Cardiac septum (tissue), 1 donor: ENCODE results near the gene PHLDA1. TPM values are rescaled to one million over a fixed set of nuclear protein-coding genes. Genes with fewer than 3 reads are reported as not detected.
"Not testable (repeated sequence)": the region's sequence is repeated elsewhere in the genome, so short reads cannot be mapped to it uniquely, and the experiment has no call there.

Source experiments
- DNase-seq: peaks from one replicate; pipeline ENCODE4 v3.0.0-alpha.2; 2020; ENCODE audit warnings: low spot score
- intact Hi-C: fragments of 100-400 bp; cut with DNase I; formaldehyde crosslinking; loops from one replicate; pipeline ENCODE4 v1.14.0; 2022
- total RNA-seq: library from RNA; stranded (reverse); fragmentation: NEBNext Ultra II Directional; extraction: Animal tissue kit (Norgen Biotek cat#: 25700); gene quantifications from one replicate; pipeline ENCODE4 v1.2.1, GENCODE V29; 2021
- donor health status: DM: no; HTN: no; CAD: no.

The PHLDA1 gene
- total RNA-seq, 1 donor from 2014 or later: 99.4 TPM

DNA sequence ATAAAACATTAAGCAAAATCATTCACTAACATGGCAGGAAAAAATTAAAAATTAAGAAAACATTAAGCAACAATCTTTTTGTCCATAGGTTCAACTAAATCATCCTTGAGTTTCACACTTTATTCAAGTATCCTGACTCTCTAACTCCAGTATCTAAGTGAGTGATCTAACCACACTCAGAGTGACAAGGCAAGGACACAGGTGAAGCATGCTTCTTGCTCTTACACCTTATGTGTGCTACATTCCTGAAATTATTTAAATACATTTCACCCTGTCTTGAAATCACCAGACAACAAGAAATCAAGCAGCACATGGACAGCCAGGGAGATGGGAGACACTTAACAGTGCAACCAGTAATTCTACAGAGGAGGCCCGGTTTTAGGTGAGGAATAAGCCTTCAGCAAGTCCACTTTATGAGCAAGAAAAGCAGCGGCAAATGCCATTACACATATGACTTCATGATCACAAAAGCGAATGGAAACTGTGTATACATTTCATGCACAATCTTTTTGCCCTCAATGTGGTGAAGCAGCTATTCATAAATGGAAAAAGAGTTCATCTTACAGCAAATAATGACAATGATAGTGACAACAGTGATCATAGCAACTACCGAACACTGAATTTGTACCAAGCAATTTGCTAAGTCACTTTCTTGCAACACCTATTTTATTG, 37.4 kb downstream of the PHLDA1 start:
- intact Hi-C loops: no loop called here
- no peak for DNase-seq

DNA sequence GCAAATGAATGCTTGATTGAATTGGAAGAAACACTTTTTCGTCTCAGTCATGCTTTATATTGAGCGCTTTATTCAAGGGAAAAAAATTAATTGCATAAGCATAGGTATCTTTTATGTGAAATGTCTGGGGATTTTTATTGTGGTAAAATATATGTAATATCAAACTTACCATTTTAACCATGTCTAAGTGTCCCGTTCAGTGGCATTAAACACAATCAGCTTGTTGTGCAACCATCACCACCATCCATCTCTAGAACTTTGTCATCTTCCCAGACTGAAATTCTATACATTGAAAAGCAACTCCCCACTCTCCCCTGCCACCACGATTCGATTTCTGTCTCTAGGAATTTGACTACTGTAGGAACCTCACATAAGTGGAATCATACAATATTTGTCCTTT, 39.8 kb downstream of the PHLDA1 start:
- intact Hi-C loops: no loop called here

DNA sequence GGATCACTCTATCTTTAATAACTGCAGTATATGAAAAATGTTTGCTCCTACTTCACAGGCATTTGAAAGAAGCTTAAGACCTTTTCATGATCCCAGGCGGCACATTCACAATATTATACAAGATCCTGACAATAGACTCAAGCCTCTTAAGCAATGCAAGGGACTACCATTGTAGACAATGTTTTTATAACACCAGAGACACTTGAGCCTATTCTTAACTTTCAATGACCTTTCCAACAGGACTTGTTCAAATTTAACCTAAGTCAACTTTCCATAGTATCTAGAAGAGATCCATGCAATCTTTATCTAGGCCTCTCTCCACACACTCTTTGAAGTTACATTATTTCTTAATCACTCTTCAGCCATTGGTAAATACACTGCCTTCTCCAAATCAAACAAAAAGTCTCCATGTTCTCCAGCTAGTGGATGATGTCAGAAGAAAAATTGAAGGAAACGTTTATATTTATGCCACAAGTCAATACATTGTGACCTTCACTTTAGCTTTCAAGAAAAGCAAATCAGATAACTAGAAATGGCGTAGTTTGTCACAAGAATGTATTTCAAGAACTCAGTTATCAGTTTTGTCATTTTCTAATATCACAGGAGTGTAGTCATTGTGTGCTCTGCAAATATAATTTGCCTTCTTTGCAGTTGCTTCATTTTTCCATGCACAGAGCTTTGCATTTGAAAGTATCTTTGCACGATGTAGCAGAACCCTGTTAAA, 41.2 kb downstream of the PHLDA1 start:
- DNase-seq: no peak
- intact Hi-C loops: no loop called here

More for the DNA sequence above, 39.8 kb downstream of the PHLDA1 start:
- no peak for DNase-seq

DNA sequence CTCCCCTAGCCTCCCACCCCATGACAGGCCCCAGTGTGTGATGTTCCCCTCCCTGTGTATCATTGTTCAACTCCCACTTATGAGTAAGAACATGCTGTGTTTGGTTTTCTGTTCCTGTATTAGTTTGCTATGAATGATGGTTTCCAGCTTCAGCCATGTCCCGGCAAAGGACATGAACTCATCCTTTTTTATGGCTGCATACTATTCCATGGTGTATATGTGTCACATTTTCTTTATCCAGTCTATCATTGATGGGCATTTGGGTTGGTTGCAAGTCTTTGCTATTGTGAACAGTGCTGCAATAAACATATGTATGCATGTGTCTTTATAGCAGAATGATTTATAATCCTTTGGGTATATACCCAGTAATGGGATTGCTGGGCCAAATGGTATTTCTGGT, 43.9 kb downstream of the PHLDA1 start:
- intact Hi-C loops, DNase-seq: not testable (repeated sequence)

- no peak for DNase-seq
- intact Hi-C loops: no loop called here
Measured at GRCh38 chr12:75986001-75986746, 45.4 kb downstream of the PHLDA1 start.

- DNase-seq: no peak
- intact Hi-C loops: no loop called here
Measured at GRCh38 chr12:75985566-75985965, 46.0 kb downstream of the PHLDA1 start.

- intact Hi-C loops: no loop called here
- DNase-seq: no peak
Measured at GRCh38 chr12:75984577-75985182, 46.9 kb downstream of the PHLDA1 start.

DNA sequence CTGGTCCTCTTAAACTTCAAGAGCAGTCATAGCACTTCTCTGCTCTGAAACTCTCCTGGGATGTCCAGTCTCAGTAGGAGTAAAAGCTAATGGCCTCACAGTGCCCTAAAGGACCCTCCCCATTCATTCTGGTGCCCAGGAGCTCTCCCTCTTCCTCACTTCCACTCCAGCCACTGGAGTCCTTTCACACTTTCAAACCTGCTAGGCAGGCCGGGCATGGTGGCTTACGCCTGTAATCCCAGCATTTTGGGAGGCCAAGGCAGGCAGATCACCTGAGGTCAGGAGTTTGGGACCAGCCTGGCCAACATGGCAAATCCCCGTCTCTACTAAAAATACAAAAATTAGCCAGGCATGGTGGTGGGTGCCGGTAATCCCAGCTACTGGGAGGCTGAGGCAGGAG, 47.7 kb downstream of the PHLDA1 start:
- intact Hi-C loops, DNase-seq: not testable (repeated sequence)

DNA sequence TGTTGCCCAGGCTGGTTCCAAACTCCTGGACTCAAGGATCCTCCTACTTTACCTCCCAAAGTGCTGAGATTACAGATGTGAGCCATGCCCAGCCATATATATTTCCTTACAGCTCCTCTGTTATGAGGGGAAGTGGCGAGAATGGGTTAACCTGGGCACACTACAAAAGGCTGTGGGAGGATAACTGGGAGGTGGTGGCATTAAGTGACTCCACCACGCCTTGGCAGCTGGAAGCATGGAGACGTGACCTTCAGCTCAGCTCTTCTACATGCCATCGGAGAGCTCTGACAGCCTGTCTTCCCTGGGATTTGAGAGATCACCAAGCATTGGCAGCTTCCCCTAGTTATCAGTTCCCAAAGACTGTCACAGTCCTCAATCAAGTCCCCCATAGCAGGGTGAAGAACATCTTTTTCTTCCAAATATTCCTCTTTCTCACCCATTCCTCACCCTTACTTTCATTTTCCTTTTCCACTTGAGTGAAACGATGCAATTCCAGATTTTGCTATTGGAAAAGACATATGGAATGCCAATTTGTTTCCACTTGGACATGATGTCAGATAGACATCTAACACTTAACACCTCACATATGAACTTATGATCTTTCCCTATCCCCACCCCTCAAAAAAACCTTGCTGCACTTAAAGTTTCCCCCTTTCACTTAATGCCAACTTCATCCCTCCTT, 48.5 kb downstream of the PHLDA1 start:
- intact Hi-C loops: no loop called here
- DNase-seq: no peak

DNA sequence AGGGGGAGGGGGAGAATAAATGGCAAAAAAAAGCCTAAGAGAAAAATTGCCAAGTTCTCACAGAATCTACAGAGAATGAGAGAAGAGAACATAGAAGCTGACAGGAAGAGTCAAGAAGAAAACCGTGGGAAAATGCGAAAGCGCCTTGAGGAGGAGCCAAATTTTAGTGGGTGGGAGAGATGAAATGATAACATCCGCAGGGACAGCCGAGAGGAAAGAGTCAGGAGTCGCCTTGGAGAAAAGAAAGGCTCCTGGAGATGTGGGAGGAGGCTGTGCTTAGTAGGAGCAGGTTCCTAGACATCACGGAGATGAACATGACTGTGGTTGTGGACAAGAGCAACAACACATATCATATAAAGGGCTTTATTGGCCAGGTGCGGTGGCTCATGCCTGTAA, 49.4 kb downstream of the PHLDA1 start:
- no peak for DNase-seq
- intact Hi-C loops: no loop called here

DNA sequence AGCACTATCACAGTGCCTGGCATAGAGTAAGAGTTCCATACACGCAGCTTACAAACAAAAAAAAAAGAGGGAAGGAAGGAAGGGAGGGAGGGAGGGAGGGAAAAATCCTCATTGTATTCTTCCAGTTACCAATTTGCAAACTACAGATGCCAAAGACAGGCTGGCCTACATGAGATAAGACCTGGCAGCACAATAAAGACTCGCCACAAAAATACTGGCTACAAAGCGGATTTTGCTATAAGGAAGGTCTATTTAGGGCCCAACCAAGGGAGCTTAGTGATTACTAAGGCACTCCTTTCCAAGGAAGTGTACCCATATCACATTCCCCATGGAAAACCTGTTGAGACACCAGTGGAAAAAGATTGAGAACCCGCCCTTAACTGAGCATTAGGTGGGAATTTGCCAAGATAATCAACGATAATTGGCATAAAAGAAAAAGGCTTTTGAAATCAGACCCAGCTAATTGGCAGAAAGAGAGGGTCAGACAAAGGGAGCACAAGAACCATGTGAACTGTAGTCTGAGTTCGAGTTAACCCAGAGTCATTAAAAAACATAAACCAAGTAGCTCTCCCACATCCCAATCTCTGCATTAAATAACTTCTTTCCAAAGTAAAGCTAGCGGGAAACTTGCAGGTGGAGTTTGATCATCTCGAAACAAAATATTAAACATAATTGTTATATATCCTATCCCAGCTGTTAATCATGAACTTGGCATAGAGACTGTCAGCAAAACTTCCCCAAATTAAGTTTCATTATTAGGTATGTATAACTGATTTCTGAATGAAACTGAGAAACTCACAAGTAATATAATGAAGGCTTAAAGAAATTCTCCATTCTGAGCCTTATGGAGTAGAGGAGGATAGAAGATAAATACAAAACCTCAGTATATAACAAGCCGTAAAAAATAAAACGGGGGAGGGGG, 50.1 kb downstream of the PHLDA1 start:
- no peak for DNase-seq
- intact Hi-C loops: no loop called here

DNA sequence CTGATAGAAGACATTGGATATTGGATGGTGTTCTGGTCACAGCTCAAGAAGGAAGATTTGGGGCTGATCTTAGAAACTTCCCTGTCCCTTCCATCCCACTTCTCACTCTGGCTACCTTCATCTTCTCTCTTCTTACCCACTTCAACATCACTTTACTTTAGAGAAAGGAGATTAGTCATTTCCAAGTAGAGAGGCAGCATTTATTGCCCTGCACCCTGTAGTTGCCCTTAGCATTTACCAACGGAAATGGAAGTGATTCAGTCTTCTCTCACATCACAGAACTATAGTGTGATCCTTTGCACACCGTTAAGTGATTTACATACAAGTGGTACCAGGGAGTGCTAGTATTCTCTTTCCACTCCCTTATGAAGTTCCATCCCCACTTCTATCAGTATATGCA, 52.4 kb downstream of the PHLDA1 start:
- intact Hi-C loops: loop anchor here (2.0 to 5.0 kb wide), 3 partner anchors 38 to 52 kb away; partner anchors contain the start of gene PHLDA1
- no peak for DNase-seq

DNA sequence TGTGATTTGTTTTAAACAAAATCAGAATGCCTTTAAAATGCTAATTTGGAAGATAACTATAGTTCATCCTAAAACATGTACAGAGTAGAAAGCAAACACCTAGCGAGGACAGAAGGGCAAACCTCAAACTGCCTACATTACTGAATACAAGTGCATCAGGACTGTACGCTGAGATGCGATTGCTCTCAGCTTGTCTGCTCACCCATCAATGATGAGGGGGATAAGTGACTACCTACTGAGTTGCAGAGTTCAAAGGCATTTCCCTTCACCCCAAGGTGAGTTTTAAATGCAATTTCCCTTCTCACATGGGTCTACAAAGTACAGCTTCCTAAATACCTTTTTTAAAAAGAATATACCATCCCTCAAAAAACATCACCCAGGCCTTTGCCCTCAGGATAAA, 52.9 kb downstream of the PHLDA1 start:
- no peak for DNase-seq
- intact Hi-C loops: loop anchor here (2.0 to 5.0 kb wide), 3 partner anchors 39 to 52 kb away; partner anchors contain the start of gene PHLDA1

- peak; percentile 79 for DNase-seq
- intact Hi-C loops: loop anchor here (2.0 to 5.0 kb wide), 3 partner anchors 39 to 53 kb away; partner anchors contain the start of gene PHLDA1
Measured at GRCh38 chr12:75977952-75978671, 53.5 kb downstream of the PHLDA1 start.

DNA sequence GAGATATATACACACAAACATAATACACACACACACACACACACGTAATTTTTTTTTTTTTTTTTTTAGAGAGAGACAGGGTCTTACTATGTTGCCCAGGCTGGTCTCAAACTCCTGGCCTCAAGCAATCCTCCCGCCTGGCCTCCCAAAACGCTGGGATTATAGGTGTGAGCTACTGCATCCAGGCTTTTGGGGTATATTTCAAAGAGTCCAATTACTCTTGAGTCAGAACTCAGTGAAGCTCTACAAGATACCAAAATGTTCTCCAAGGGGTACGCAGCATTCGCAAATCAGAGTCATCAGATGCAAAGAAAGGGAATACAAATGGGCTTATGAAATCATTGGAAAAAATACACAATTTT, 54.0 kb downstream of the PHLDA1 start:
- intact Hi-C loops: loop anchor here (5.0 kb wide), 2 partner anchors 40 kb away; no protein-coding TSS in a partner anchor
- no peak for DNase-seq

DNA sequence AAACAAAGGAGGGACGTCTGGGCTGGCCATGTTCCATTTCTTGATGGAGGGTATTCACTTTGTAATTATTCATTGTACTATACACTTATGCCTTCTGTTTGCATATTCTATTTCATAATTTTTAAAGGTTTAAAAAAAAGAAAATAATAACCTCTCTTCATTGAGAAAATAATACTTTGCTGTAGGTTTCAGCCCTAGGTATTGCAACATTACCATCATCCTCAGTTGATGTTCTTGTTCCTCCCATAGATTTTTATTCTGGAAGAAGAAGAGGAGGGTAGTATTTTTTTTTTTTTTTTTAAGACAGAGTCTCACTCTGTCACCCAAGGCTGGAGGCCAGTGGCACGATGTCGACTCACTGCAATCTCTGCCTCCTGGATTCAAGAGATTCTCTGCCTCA, 54.7 kb downstream of the PHLDA1 start:
- intact Hi-C loops: loop anchor here (5.0 kb wide), 2 partner anchors 40 kb away; no protein-coding TSS in a partner anchor
- DNase-seq: no peak

- no peak for DNase-seq
- intact Hi-C loops: loop anchor here (5.0 kb wide), 2 partner anchors 39 to 41 kb away; no protein-coding TSS in a partner anchor
Measured at GRCh38 chr12:75976113-75976512, 55.5 kb downstream of the PHLDA1 start.
